Neuron (in vitro differentiated cells): Measurements from ENCODE around the gene RCAN3.
"Not testable (repeated sequence)": the region's sequence is repeated elsewhere in the genome, so short reads cannot be mapped to it uniquely, and the experiment has no call there.

Source experiments
- H2AFZ ChIP-seq: one replicate; pipeline ENCODE4 v1.6.1; 2013; ENCODE audit warnings: low read depth, mild to moderate bottlenecking, inconsistent platforms, low read length, moderate library complexity
- H3K27me3 ChIP-seq: one replicate; pipeline ENCODE4 v1.6.1; 2013; ENCODE audit warnings: low read length; ENCODE audit not compliant: insufficient read depth
- H3K36me3 ChIP-seq: one replicate; pipeline ENCODE4 v1.6.1; 2013; ENCODE audit warnings: low read length; ENCODE audit not compliant: insufficient read depth
- H3K4me1 ChIP-seq: one replicate; pipeline ENCODE4 v1.6.1; 2013; ENCODE audit warnings: low read length; ENCODE audit not compliant: insufficient read depth
- H3K4me3 ChIP-seq: 2 replicates; pipeline ENCODE4 v1.5.1; 2013; ENCODE audit warnings: mild to moderate bottlenecking, low read length, moderate library complexity
- H3K9me3 ChIP-seq: one replicate; pipeline ENCODE4 v1.6.1; 2013; ENCODE audit warnings: low read length

RCAN3 gene

DNA sequence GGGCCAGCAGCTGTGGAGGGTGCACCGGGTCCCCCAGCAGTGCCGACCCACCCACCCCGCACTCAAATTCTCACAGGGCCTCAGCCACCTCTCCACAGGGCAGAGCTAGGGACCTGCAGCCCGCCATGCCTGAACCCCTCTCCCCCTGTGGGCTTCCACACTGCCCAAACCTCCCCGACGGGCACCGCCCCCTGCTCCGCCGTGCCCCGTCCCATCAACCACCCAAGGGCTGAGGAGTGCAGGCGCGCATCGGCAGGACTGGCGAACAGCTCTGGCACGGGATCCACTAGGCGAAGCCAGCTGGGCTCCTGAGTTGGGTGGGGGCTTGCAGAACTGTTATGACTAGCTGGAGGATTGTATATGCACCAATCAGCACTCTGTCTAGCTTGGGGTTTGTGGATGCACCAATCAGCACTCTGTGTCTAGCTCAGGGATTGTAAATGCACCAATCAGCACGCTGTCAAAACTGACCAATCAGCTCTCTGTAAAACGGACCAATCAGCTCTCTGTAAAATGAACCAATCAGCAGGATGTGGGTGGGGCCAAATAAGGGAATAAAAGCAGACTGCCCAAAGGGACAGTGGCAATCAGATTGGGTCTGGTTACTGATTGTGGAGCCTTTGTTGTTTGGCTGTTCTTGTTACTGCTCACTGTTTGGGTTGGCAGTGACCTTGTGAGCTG, 12.4 kb upstream of the RCAN3 start:
- Histone ChIP-seq H3K36me3 (no peaks in the 10 kb centered on the region), H2AFZ (no peak overlapping the region), H3K27me3 (no peaks in the 10 kb centered on the region), H3K4me1 (no peaks in the 10 kb centered on the region), H3K4me3 (no peak overlapping the region), H3K9me3 (no peaks in the 10 kb centered on the region)

DNA sequence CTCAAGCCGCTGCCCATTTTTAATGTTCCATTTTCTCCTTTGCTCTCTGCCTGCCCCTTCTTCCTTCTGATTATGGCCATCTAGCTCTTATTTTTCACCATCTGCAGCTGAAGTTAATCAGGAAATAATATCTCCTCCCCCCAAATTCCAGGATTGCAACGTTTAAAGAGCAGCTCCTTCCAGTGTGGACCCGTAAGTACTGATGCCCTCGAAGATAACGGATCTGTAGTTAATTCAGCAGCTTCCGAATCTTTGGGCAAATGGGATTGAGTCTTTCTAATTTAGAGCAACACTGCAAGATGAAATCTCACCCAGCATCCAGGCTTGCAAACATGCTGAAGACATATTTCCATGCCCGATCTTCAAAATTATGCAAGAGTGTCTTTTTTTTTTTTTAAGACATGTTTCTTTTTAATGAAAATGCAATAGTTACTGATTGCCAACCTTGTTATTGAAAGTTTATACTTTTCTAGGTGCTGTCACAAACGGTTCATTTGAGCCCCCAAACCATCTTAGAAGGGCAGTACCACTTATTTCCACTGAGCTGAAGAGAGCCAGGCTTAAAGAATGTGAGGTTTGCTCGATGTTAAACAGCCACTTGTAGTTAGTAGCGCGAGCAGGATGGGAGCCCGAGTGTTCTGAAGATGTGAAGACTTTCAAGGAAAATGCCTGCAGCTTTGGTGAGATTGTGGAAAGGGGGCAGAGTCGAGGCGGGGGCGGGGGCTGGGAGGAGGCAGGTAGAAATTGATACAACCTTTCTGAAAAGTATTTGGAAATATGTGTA, 10.9 kb upstream of the RCAN3 start:
- H3K36me3 ChIP-seq, result no peaks in the 10 kb centered on the region

DNA sequence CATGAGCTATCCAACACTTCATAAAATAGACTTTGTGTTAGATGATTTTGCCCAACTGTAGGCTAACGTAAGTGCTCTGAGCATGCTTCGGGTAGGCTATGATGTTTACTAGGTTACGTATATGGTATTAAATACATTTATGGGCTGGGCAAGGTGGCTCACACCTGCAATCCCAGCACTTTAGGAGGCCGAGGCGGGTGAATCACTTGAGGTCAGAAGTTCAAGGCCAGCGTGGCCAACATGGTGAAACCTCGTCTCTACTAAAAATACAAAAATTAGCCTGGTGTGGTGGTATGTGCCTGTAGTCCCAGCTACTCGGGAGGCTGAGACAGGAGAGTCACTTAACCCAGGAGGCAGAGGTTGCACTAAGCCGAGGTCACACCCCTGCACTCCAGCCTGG, 9.7 kb upstream of the RCAN3 start:
- not testable (repeated sequence) for H3K9me3 ChIP-seq, H3K27me3 ChIP-seq, H2AFZ ChIP-seq, H3K4me1 ChIP-seq, H3K4me3 ChIP-seq, H3K36me3 ChIP-seq

More for the DNA sequence above, 10.9 kb upstream of the RCAN3 start:
- Histone ChIP-seq H3K27me3 (no peaks in the 10 kb centered on the region), H3K4me3 (no peak overlapping the region), H3K9me3 (no peaks in the 10 kb centered on the region), H2AFZ (no peak overlapping the region), H3K4me1 (no peaks in the 10 kb centered on the region)

DNA sequence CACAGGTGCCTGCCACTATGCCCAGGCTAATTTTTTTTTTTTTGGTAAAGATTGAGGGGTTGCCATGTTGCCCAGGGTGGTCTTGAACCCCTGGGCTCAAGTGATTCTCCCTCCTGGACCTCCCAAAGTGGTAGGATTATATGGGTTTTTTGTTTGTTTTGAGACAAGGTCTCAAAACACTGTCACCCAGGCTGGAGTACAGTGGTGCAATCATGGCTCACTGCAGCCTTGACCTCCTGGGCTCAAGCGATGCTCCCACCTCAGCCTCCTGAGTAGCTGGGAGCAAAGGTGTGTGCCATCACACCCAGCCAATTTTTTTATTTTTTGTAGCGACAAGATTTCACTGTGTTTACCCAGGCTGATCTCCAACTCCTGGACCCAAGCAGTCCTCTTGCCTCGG, 8.9 kb upstream of the RCAN3 start:
- Histone ChIP-seq H3K36me3 (no peaks in the 10 kb centered on the region), H2AFZ (no peak overlapping the region), H3K4me3 (no peak overlapping the region), H3K27me3 (peaks cover 3% of the 10 kb centered on the region), H3K9me3 (no peaks in the 10 kb centered on the region), H3K4me1 (no peaks in the 10 kb centered on the region)

DNA sequence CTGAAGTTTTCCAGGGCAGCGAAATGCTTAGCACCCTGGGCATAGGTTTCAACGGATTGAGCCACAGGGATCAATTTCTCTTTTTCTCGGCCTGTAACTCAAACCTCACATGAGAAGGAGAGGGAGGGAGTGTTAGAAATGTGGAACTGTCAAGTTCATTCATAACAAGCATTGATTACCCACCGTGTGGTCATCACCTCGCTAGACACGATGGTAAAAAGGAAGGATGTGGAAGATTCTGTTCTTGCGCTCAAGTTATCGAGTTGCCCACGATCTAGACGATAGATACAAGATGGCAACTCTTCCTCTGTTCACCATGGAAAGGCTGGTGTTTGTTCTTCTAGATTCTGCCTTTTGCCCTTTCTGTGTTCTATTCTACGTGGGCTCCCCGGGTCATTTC, 4.0 kb upstream of the RCAN3 start:
- H3K4me1 ChIP-seq, result no peaks in the 10 kb centered on the region
- no peak overlapping the region for H2AFZ ChIP-seq
- no peak overlapping the region for H3K4me3 ChIP-seq
- peaks cover 32% of the 10 kb centered on the region for H3K27me3 ChIP-seq
- no peaks in the 10 kb centered on the region for H3K9me3 ChIP-seq
- no peaks in the 10 kb centered on the region for H3K36me3 ChIP-seq

DNA sequence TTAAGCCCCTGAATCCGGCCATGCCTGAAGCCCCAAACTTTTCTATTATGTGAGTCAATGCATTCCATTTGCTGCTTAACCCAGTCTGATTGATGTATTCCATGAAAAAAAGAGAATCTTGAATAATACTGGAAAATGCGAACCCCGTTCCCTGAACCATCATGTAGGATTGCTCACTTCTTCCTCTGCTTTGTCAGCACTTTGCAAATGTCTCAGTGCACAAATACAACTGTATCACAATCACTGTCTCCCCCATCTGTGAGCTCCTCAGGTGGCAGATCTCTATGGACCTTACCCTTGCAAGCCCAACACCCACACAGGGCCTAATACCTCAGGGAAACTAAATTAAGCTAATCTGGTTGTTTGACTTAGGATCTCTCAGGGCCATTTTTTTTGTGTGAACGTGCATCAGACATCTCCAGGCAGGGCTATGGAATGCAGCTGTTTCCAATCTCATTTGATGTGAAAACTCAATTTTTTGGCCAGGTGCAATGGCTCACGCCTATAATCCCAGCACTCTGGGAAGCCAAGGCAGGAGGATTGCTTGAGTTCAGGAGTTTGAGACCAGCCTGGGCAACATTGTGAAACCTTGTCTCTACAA, 2.1 kb upstream of the RCAN3 start:
- H3K36me3 ChIP-seq, result no peaks in the 10 kb centered on the region
- no peaks in the 10 kb centered on the region for H3K9me3 ChIP-seq
- peaks cover 47% of the 10 kb centered on the region for H3K27me3 ChIP-seq
- H2AFZ ChIP-seq, result no peak overlapping the region
- no peaks in the 10 kb centered on the region for H3K4me1 ChIP-seq
- no peak overlapping the region for H3K4me3 ChIP-seq

DNA sequence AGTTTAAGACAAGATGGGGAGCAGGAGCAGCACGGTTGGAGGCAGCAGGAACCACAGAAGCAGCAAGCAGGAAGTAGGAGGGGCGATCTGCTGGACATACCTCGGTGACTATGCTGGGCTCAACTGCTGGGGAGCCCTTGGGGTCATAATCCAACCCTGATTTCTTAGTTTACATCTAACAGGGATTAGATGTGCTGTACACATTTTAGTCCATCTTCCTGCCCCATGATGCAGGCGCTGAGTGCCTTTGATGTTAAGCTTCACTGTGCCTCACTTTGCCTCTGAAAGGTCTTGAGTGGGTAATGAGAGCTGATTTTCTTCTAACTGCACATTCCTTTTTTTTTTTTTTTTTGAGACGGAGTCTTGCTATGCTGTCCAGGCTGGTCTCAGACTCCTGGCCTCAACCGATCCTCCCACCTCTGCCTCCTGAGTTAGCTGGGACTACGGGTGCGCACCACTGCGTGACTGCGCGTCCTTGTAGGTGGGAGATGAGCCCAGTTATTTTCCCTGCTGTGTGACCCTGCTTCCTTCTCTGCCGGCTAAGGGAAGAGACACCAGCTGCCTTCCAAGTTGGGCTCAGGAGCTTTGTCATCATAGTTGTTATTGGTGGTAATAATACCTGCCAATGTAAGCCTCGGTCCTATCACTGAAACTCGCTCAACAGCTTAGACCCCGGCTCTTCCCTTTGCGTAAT, 1.1 kb upstream of the RCAN3 start:
- no peaks in the 10 kb centered on the region for H3K4me1 ChIP-seq
- no peaks in the 10 kb centered on the region for H3K9me3 ChIP-seq
- peaks cover 51% of the 10 kb centered on the region for H3K27me3 ChIP-seq
- no peak overlapping the region for H3K4me3 ChIP-seq
- no peaks in the 10 kb centered on the region for H3K36me3 ChIP-seq
- H2AFZ ChIP-seq, result no peak overlapping the region

DNA sequence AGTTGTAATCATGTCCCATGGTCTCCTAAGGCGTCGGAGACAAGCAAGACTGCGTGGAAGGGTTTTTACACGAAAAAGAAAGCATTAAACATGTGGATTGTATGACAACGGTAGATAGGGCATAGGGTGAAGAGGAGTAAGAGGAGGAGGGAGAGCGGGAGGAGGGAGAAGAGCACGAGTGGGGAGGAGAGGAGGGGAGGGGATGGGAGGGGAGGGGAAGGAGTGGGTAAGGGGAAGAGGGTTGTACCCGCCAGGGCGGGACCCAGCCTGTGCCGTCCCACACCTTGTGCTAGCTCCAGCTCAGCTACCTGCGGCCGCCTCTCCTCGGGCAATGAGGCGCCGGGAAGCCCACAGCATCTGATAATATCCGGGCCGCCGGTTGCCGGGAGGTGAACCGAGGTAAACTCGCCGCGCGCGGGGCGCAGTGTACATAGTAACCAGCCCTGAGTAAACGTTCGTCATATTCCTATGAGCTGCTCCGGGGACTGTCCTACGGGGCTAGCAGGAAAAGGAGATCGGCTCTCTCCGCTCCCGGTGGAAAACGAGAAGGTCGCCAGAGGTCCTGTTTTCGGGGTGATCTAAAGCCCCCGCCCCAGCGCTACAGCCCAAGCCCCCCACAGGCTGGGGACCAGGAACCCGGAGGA, 449 bp upstream of the RCAN3 start:
- Histone ChIP-seq H3K27me3 (peaks cover 55% of the 10 kb centered on the region), H2AFZ (no peak overlapping the region), H3K4me3 (peak overlapping the region; percentile 35), H3K9me3 (no peaks in the 10 kb centered on the region), H3K36me3 (no peaks in the 10 kb centered on the region), H3K4me1 (no peaks in the 10 kb centered on the region)

DNA sequence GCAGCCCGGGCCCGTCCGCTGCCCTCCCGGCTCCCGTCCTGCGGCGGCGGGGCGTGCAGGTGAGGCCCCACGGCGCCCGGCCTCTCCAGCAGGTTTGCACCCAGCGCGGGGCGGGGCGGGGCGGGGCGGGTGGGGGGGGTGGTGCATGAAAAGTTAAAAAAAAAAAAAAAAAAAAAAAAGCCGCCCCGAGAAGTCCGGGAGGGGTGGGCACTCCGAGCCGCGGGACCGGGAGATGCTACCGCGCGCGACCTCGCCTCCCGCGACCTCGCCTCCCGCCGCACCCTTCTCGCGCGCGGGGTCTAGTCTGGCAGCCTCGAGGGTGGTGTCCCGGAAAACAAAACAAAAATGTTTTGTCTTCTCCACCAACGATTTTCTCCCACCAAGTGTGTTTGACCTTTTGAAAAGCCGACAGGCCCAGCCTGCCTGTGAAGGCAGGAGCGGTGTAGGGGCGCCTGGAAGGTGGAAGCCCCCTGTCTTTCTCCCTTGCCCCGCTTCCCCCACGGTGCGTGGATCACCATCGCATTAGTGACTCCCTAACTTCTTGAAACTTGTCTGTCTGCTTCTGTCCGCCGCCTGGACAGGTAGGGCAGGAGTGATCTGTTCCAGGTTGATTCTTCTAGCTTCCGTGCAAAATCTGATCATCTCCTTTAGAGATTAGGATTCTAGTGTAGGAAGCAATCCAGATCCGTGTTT, 569 bp downstream of the RCAN3 start:
- Histone ChIP-seq H3K4me3 (peak overlapping the region; percentile 37), H3K4me1 (no peaks in the 10 kb centered on the region), H3K36me3 (no peaks in the 10 kb centered on the region), H2AFZ (no peak overlapping the region), H3K27me3 (peaks cover 51% of the 10 kb centered on the region), H3K9me3 (no peaks in the 10 kb centered on the region)

DNA sequence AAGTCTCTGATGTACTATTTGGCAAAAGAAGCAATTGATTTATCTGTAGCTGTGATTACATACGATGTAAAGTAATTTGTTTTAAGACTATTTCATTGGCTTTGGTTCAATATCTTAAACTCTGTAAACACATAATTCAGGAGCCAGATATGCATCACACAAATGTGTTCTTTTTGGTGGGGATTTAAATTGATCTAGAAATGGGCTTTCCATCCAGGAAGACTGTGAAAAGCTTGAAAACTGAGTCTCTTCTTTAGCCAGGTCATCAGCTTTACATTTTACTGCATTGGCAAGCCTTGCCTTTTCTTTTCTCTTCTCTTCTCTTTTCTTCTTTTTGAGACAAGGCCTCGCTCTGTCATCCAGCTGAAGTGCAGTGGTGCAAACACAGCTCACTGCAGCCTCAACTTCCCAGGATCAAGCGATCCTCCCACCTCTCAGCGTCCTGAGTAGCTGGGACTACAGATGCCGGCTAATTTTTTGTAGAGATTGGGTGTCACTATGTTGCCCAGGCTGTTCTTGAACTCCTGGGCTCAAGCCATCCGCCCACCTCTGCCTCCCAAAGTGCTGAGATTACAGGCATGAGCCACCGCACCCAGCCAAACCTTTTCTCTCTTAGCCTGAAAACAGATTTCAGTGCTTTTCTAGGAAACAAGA, 1.4 kb downstream of the RCAN3 start:
- peaks cover 51% of the 10 kb centered on the region for H3K27me3 ChIP-seq
- no peaks in the 10 kb centered on the region for H3K36me3 ChIP-seq
- no peak overlapping the region for H2AFZ ChIP-seq
- H3K4me3 ChIP-seq, result no peak overlapping the region
- H3K9me3 ChIP-seq, result no peaks in the 10 kb centered on the region
- no peaks in the 10 kb centered on the region for H3K4me1 ChIP-seq

DNA sequence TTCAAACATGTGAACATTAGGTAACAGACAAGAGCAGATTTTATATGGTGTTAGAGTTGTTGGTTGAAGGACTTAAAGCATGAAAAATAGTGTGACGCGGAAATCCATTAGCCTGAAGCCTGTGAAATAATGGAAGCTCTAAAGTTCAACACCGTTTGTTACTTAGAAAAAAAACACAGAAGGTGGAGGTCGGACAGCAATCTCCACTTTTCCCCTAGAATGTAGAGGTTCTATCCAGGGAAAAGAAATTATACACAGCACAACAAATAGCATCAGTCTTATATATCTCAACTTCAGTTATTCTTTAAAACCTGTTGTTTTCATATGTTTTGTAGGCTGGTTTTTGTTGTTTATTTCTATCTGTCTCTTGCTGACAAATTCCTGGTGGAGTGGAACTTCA, 1.9 kb downstream of the RCAN3 start:
- no peaks in the 10 kb centered on the region for H3K9me3 ChIP-seq
- no peak overlapping the region for H3K4me3 ChIP-seq
- H3K27me3 ChIP-seq, result peaks cover 50% of the 10 kb centered on the region
- no peaks in the 10 kb centered on the region for H3K4me1 ChIP-seq
- no peak overlapping the region for H2AFZ ChIP-seq
- H3K36me3 ChIP-seq, result no peaks in the 10 kb centered on the region

DNA sequence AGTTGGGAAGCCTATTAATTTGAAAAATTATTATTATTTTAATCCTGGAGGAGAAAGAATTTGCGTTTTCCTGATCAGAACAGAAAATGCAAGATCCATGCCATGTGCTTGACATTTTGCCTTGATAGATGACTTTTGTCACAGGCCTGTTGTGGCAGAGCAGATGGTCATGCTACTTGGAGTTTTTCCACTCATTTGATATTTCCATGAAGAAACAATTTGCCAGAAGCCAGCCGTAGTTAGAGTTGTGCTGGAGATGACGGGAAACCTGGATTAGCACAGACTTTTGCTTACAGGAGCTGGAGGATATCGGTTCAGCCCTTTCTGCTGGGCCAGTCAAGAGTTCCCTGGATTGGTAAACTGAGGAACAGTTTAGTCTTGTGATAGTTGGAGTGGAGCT, 3.2 kb downstream of the RCAN3 start:
- Histone ChIP-seq H3K4me1 (no peaks in the 10 kb centered on the region), H3K4me3 (no peak overlapping the region), H3K9me3 (no peaks in the 10 kb centered on the region), H2AFZ (no peak overlapping the region), H3K36me3 (no peaks in the 10 kb centered on the region), H3K27me3 (peaks cover 44% of the 10 kb centered on the region)
